Endodermal cell (in vitro differentiated cells): ENCODE data around the gene CLEC16A. TPM values are rescaled to one million over a fixed set of nuclear protein-coding genes. Genes with fewer than 3 reads are reported as not detected.

Source experiments
- DNase-seq: peaks from one replicate; pipeline ENCODE4 v3.0.0-alpha.2; 2017
- H3K27ac ChIP-seq: 2 replicates; pipeline ENCODE4 v1.5.1; 2013; ENCODE audit warnings: mild to moderate bottlenecking, low read depth, low read length, moderate library complexity
- H3K27me3 ChIP-seq: 2 replicates; pipeline ENCODE4 v1.6.1; 2013; ENCODE audit warnings: mild to moderate bottlenecking, low read length, moderate library complexity; ENCODE audit not compliant: insufficient read depth, control insufficient read depth, poor library complexity, severe bottlenecking
- H3K36me3 ChIP-seq: 2 replicates; pipeline ENCODE4 v1.7.0; 2013; ENCODE audit warnings: mild to moderate bottlenecking, low read length, moderate library complexity; ENCODE audit not compliant: control insufficient read depth, insufficient read depth
- H3K4me1 ChIP-seq: one replicate; pipeline ENCODE4 v1.7.0; 2013; ENCODE audit warnings: low read length; ENCODE audit not compliant: control insufficient read depth, insufficient read depth
- H3K4me3 ChIP-seq: 2 replicates; pipeline ENCODE4 v1.5.1; 2013; ENCODE audit warnings: mild to moderate bottlenecking, low read length, moderate library complexity
- H3K9ac ChIP-seq: 2 replicates; pipeline ENCODE4 v1.6.1; 2013; ENCODE audit warnings: mild to moderate bottlenecking, low read length, moderate library complexity; ENCODE audit not compliant: poor library complexity, severe bottlenecking; ENCODE audit errors: extremely low read depth
- H3K9me3 ChIP-seq: 2 replicates; pipeline ENCODE4 v1.6.1; 2013; ENCODE audit warnings: mild to moderate bottlenecking, low read length, moderate library complexity; ENCODE audit not compliant: control insufficient read depth
- H3K27ac Mint-ChIP-seq: 2 replicates; pipeline ENCODE4 v1.8.0; 2020; ENCODE audit warnings: mixed read lengths
- H3K27me3 Mint-ChIP-seq: 2 replicates; pipeline ENCODE4 v1.8.0; 2021; ENCODE audit warnings: mild to moderate bottlenecking, mixed read lengths; ENCODE audit not compliant: insufficient read depth
- H3K36me3 Mint-ChIP-seq: 2 replicates; pipeline ENCODE4 v1.8.0; 2020; ENCODE audit warnings: low read depth, mixed read lengths
- H3K4me1 Mint-ChIP-seq: 2 replicates; pipeline ENCODE4 v1.8.0; 2020; ENCODE audit warnings: mixed read lengths
- H3K4me3 Mint-ChIP-seq: 2 replicates; pipeline ENCODE4 v1.8.0; 2020; ENCODE audit warnings: mild to moderate bottlenecking, moderate library complexity, mixed read lengths
- H3K9me3 Mint-ChIP-seq: 2 replicates; pipeline ENCODE4 v1.8.0; 2020; ENCODE audit warnings: mild to moderate bottlenecking, mixed read lengths
- WGBS, 2 experiments: methylation state at CpG; one replicate each; pipeline versions ENCODE4 v1.1.5 to v1.1.7; 2013; ENCODE audit warnings: missing lambda C conversion rate in 2 of 2, mixed read lengths in 1 of 2; ENCODE audit not compliant: insufficient coverage in 1 of 2, insufficient read length in 1 of 2; 5-methylcytosine and 5-hydroxymethylcytosine counted together
- total RNA-seq, 2 donors: library from RNA; stranded (reverse); fragmentation: NEBNext Ultra II Directional in 1 of 2; extraction: Animal tissue kit (Norgen Biotek cat#: 25700) in 1 of 2; gene quantifications; 2 replicates in 1 of 2; 3 replicates in 1 of 2; pipeline ENCODE4 v1.2.1, GENCODE V29; 2021
- TF ChIP-seq, protein P1 (sequence below): fragments of 200-600 bp; sonication (generic); conservative IDR thresholded peaks from 2 replicates; pipeline ENCODE4 v1.5.0; 2021; ENCODE audit warnings: antibody characterized with exemption, mild to moderate bottlenecking

Gene CLEC16A
- total RNA-seq, 2 donors from 2014 or later = 19.5 to 28.3 TPM

- Histone ChIP-seq H3K9ac (no peak overlapping the region), H3K4me3 (no peak overlapping the region), H3K27me3 (no peaks in the 10 kb centered on the region), H3K27ac (no peak overlapping the region), H3K36me3 (no peaks in the 10 kb centered on the region), H3K9me3 (no peaks in the 10 kb centered on the region), H3K4me1 (peaks cover 12% of the 10 kb centered on the region)
- Mint-ChIP-seq H3K27ac (no peak overlapping the region), H3K4me1 (peaks cover 20% of the 10 kb centered on the region), H3K4me3 (no peak overlapping the region), H3K36me3 (peaks cover 9% of the 10 kb centered on the region), H3K9me3 (no peaks in the 10 kb centered on the region), H3K27me3 (no peaks in the 10 kb centered on the region)
- TF ChIP-seq, protein P1, sequence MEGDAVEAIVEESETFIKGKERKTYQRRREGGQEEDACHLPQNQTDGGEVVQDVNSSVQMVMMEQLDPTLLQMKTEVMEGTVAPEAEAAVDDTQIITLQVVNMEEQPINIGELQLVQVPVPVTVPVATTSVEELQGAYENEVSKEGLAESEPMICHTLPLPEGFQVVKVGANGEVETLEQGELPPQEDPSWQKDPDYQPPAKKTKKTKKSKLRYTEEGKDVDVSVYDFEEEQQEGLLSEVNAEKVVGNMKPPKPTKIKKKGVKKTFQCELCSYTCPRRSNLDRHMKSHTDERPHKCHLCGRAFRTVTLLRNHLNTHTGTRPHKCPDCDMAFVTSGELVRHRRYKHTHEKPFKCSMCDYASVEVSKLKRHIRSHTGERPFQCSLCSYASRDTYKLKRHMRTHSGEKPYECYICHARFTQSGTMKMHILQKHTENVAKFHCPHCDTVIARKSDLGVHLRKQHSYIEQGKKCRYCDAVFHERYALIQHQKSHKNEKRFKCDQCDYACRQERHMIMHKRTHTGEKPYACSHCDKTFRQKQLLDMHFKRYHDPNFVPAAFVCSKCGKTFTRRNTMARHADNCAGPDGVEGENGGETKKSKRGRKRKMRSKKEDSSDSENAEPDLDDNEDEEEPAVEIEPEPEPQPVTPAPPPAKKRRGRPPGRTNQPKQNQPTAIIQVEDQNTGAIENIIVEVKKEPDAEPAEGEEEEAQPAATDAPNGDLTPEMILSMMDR = no peak
- no peak for DNase-seq
These were observed 164.1 kb downstream of the CLEC16A start for GRCh38 chr16:11108466-11108805.

- H3K36me3 Mint-ChIP-seq = peaks cover 9% of the 10 kb centered on the region
- no peaks in the 10 kb centered on the region for H3K27me3 Mint-ChIP-seq
- Histone ChIP-seq H3K4me1 (peaks cover 10% of the 10 kb centered on the region), H3K36me3 (no peaks in the 10 kb centered on the region), H3K27me3 (no peaks in the 10 kb centered on the region), H3K9ac (no peak overlapping the region), H3K4me3 (no peak overlapping the region), H3K9me3 (no peaks in the 10 kb centered on the region), H3K27ac (no peak overlapping the region)
- WGBS, 2 experiments = 73 to 76% methylated on average over 6 of the region's 6 CpGs
- peak overlapping the region; percentile 38 for H3K27ac Mint-ChIP-seq
- H3K9me3 Mint-ChIP-seq = no peaks in the 10 kb centered on the region
- H3K4me1 Mint-ChIP-seq = peaks cover 19% of the 10 kb centered on the region
- DNase-seq = no peak
- TF ChIP-seq, protein P1 = no peak
- no peak overlapping the region for H3K4me3 Mint-ChIP-seq
These were observed 165.2 kb downstream of the CLEC16A start for GRCh38 chr16:11109566-11109965.

DNA sequence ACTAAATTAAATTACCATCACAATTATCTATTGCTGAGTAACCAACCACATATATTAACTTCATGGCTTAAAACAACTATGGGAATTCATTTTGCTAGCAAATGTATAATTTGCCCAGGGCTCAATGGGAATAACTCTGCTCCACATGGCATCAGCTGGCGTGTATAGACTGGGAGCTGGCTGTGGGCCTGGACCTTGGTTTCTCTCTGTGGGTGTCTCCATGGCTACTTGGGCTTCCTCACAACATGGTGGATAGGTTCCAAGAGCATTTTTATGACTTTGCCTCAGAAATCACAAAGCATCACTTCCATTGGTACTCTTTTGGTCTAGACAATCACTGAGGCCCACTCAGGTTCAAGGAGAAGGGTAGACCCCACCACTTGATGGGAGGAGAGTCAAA lies 166.8 kb downstream of the CLEC16A start:
- H3K27me3 Mint-ChIP-seq = no peaks in the 10 kb centered on the region
- Histone ChIP-seq H3K36me3 (no peaks in the 10 kb centered on the region), H3K9me3 (no peaks in the 10 kb centered on the region), H3K4me1 (no peaks in the 10 kb centered on the region), H3K4me3 (no peak overlapping the region), H3K27ac (no peak overlapping the region), H3K27me3 (no peaks in the 10 kb centered on the region), H3K9ac (no peak overlapping the region)
- DNase-seq = no peak
- H3K36me3 Mint-ChIP-seq = peaks cover 9% of the 10 kb centered on the region
- TF ChIP-seq, protein P1 = no peak
- 95 to 100% methylated on average over 1 of the region's 1 CpG for WGBS, 2 experiments
- no peak overlapping the region for H3K4me3 Mint-ChIP-seq
- no peaks in the 10 kb centered on the region for H3K9me3 Mint-ChIP-seq
- no peak overlapping the region for H3K27ac Mint-ChIP-seq
- H3K4me1 Mint-ChIP-seq = peaks cover 10% of the 10 kb centered on the region
